ENCODE data around the gene TERB1.

TERB1 gene

DNA sequence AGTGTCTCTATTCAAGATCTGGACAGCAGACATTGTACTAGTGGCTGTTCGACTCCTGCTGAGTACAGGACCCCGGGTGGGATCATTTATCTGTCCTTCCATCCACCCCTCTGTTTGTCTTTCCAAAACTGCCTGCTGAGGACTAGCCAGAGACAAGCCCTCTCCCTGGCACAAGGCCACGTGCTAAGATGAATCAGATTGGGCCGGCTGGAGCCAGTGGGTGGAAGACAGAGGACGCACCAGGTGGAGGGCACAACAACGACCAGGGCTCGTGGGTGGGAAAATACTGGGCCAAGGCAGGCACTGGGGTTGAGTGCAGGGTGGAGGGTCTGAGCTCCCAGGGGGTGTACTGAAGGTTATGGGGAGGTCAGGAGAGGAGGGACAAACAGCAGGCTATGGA, 41.4 kb upstream of the TERB1 start:
- H3K4me3 ChIP-seq (replicated peaks; ENCODE audit: low read depth, low read length): no peak overlapping the region
- TF ChIP-seq, protein P1, sequence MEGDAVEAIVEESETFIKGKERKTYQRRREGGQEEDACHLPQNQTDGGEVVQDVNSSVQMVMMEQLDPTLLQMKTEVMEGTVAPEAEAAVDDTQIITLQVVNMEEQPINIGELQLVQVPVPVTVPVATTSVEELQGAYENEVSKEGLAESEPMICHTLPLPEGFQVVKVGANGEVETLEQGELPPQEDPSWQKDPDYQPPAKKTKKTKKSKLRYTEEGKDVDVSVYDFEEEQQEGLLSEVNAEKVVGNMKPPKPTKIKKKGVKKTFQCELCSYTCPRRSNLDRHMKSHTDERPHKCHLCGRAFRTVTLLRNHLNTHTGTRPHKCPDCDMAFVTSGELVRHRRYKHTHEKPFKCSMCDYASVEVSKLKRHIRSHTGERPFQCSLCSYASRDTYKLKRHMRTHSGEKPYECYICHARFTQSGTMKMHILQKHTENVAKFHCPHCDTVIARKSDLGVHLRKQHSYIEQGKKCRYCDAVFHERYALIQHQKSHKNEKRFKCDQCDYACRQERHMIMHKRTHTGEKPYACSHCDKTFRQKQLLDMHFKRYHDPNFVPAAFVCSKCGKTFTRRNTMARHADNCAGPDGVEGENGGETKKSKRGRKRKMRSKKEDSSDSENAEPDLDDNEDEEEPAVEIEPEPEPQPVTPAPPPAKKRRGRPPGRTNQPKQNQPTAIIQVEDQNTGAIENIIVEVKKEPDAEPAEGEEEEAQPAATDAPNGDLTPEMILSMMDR (IDR thresholded peaks at IDR 0.05; ENCODE audit: low read length, missing control alignments): no peak
- DNase-seq (ENCODE audit: low read depth): no peak

DNA sequence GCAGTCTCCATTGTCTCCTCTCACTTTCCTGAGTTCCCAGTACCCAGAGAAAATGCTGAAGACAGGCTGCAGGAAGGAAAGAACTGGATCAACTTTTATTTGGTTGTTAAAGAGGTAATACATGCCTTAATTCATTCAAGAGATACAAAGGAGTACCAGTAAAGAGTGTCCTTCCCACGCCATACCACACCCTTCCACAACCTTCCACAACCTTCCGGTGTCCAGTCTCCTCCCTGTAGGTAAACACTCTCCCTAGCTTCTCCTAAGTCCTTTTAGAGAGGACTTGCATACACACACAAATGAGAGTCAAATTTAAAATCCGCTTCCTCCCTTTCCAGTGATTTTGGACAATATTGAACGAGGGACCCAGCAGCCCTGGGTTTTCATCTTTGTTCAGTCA, 40.0 kb upstream of the TERB1 start:
- DNase-seq (ENCODE audit: low read depth): no peak
- TF ChIP-seq, protein P1 (IDR thresholded peaks at IDR 0.05; ENCODE audit: low read length, missing control alignments): no peak
- H3K4me3 ChIP-seq (replicated peaks; ENCODE audit: low read depth, low read length): no peak overlapping the region

DNA sequence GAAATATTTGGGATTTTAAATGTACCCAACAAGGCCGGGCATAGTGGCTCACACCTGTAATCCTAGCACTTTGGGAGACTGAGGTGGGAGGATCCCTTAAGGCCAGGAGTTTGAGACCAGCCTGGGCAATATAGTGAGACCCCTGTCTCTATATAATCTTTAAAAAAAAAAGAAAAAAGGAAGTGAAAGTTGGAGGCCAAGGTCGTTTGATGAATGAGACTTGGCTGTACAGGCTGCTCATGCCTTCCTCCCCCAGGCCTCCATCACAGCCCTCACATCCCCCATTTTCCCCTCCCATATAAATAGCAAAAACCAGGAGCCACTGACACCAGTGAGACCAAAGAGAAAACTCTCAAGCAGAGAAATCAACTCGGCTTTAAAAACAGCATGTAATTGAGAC, 39.5 kb upstream of the TERB1 start:
- H3K4me3 ChIP-seq (replicated peaks; ENCODE audit: low read depth, low read length): no peak overlapping the region
- no peak for DNase-seq (ENCODE audit: low read depth)
- TF ChIP-seq, protein P1 (IDR thresholded peaks at IDR 0.05; ENCODE audit: low read length, missing control alignments): no peak

DNA sequence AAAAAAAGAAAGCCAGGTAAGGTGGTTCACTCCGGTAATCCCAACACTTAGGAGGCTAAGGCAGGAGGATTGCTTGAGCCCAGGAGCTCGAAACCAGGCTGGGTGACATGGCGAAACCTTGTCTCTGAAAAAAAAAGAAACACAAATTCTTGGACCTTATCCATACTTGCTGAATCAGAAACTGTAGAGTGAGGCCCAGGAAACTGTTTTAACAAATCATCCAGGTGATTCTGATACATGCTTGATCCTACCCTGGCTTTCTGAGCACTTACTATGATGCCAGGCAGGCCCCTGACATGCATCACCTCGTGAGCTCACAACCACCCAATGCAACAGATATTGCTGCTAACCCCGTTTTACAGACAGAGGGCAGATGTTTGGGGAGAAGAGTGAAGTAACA, 33.4 kb upstream of the TERB1 start:
- TF ChIP-seq, protein P1 (IDR thresholded peaks at IDR 0.05; ENCODE audit: low read length, missing control alignments): no peak
- no peak overlapping the region for H3K4me3 ChIP-seq (replicated peaks; ENCODE audit: low read depth, low read length)
- no peak for DNase-seq (ENCODE audit: low read depth)

DNA sequence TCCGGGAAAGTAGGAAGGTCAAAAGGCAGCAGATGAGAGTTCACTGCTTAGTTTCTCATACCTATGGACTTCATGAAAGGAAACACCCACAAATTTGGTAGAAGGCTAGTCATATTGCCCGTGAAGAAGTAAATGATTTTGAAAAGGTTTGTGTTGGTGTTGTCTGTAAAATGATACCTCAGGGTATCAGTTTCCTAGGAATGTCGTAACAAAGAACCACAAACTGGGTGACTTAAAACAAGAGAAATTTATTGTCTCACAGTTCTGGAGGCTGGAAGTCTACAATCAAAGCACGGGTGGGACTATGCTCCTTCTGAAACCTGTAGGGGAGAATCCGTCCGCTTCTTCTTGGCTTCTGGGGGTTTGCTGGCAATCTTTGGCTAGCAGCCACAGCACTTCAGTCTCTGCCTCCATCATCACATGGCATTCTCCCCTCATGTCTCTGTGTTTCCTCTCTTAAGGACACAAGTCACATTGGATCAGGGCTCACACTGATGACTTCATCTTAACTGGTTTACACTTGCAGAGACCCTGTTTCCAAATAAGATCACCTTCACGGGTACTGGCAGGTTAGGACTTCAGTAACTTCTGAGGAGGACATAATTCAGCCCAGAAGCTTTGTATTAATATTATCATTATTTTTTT, 31.4 kb upstream of the TERB1 start:
- no peak overlapping the region for H3K4me3 ChIP-seq (replicated peaks; ENCODE audit: low read depth, low read length)
- TF ChIP-seq, protein P1 (IDR thresholded peaks at IDR 0.05; ENCODE audit: low read length, missing control alignments): no peak
- no peak for DNase-seq (ENCODE audit: low read depth)

DNA sequence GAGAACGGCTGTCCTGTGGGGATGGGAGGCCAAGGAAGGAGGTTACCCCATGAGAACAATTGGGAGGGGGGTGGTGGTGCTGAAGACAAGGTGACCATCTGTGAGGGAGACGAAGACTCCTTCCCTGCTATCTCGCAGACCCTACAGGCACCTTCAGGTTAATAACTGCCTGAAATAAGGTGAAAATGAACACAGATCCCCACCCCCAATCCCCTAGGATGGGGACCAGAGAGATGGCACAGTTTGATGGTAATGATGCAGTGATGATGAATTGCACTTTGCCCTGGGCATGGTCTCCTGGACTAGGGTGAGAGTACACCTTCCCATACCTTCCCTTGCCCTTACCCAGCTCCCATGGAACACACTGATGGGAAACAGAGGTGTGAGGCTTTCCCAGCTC, 30.8 kb upstream of the TERB1 start:
- no peak for DNase-seq (ENCODE audit: low read depth)
- no peak overlapping the region for H3K4me3 ChIP-seq (replicated peaks; ENCODE audit: low read depth, low read length)
- TF ChIP-seq, protein P1 (IDR thresholded peaks at IDR 0.05; ENCODE audit: low read length, missing control alignments): no peak

Data from fibroblast of pulmonary artery (primary cell).